Measurements from ENCODE around the gene PML. TPM values are rescaled to one million over a fixed set of nuclear protein-coding genes. Genes with fewer than 3 reads are reported as not detected.
A peak's percentile ranks its signal among the peaks of the same experiment; 100 is the strongest.
"Not testable (repeated sequence)": the region's sequence is repeated elsewhere in the genome, so short reads cannot be mapped to it uniquely, and the experiment has no call there.

Gene PML
- total RNA-seq, 1 experiment from 2014 or later, result 8.7 TPM

GRCh38 chr15:73955861-73956742, 38.4 kb upstream of the PML start:
- in situ Hi-C loops (cut with HindIII; ENCODE audit: low pct_unique_long_range_greater_than_20kb, low sequenced_read_pairs), result no loop called here
- no peak for DNase-seq (ENCODE audit: low read depth, low spot score)

- in situ Hi-C loops (cut with HindIII; ENCODE audit: low pct_unique_long_range_greater_than_20kb, low sequenced_read_pairs), result no loop called here
- DNase-seq (ENCODE audit: low read depth, low spot score), result peak; percentile 33
Measured at GRCh38 chr15:73956743-73957135, 37.8 kb upstream of the PML start.

GRCh38 chr15:73957276-73957675, 37.2 kb upstream of the PML start:
- in situ Hi-C loops (cut with HindIII; ENCODE audit: low pct_unique_long_range_greater_than_20kb, low sequenced_read_pairs), result no loop called here
- no peak for DNase-seq (ENCODE audit: low read depth, low spot score)

- DNase-seq (ENCODE audit: low read depth, low spot score), result no peak
- in situ Hi-C loops (cut with HindIII; ENCODE audit: low pct_unique_long_range_greater_than_20kb, low sequenced_read_pairs), result no loop called here
Measured at GRCh38 chr15:73957785-73958184, 36.7 kb upstream of the PML start.

GRCh38 chr15:73959012-73959581, 35.4 kb upstream of the PML start:
- no peak for DNase-seq (ENCODE audit: low read depth, low spot score)
- in situ Hi-C loops (cut with HindIII; ENCODE audit: low pct_unique_long_range_greater_than_20kb, low sequenced_read_pairs), result no loop called here

GRCh38 chr15:73959801-73960200, 34.7 kb upstream of the PML start:
- in situ Hi-C loops (cut with HindIII; ENCODE audit: low pct_unique_long_range_greater_than_20kb, low sequenced_read_pairs), result no loop called here
- DNase-seq (ENCODE audit: low read depth, low spot score), result no peak

- in situ Hi-C loops (cut with HindIII; ENCODE audit: low pct_unique_long_range_greater_than_20kb, low sequenced_read_pairs); DNase-seq (ENCODE audit: low read depth, low spot score): not testable (repeated sequence)
Measured at GRCh38 chr15:73960472-73961070, 33.9 kb upstream of the PML start.

GRCh38 chr15:73962433-73962832, 32.1 kb upstream of the PML start:
- in situ Hi-C loops (cut with HindIII; ENCODE audit: low pct_unique_long_range_greater_than_20kb, low sequenced_read_pairs), result no loop called here
- DNase-seq (ENCODE audit: low read depth, low spot score), result no peak

GRCh38 chr15:73964736-73965093, 29.8 kb upstream of the PML start:
- peak; percentile 92 for DNase-seq (ENCODE audit: low read depth, low spot score)
- in situ Hi-C loops (cut with HindIII; ENCODE audit: low pct_unique_long_range_greater_than_20kb, low sequenced_read_pairs), result no loop called here

- in situ Hi-C loops (cut with HindIII; ENCODE audit: low pct_unique_long_range_greater_than_20kb, low sequenced_read_pairs), result no loop called here
- DNase-seq (ENCODE audit: low read depth, low spot score), result no peak
Measured at GRCh38 chr15:73965094-73965757, 29.3 kb upstream of the PML start.

GRCh38 chr15:73965758-73966113, 28.8 kb upstream of the PML start:
- in situ Hi-C loops (cut with HindIII; ENCODE audit: low pct_unique_long_range_greater_than_20kb, low sequenced_read_pairs), result no loop called here

GRCh38 chr15:73968461-73968860, 26.1 kb upstream of the PML start:
- in situ Hi-C loops (cut with HindIII; ENCODE audit: low pct_unique_long_range_greater_than_20kb, low sequenced_read_pairs), result no loop called here
- no peak for DNase-seq (ENCODE audit: low read depth, low spot score)

More at GRCh38 chr15:73965758-73966113, 28.8 kb upstream of the PML start:
- peak; percentile 60 for DNase-seq (ENCODE audit: low read depth, low spot score)

GRCh38 chr15:73969151-73969759, 25.3 kb upstream of the PML start:
- in situ Hi-C loops (cut with HindIII; ENCODE audit: low pct_unique_long_range_greater_than_20kb, low sequenced_read_pairs), result no loop called here
- DNase-seq (ENCODE audit: low read depth, low spot score), result no peak

- in situ Hi-C loops (cut with HindIII; ENCODE audit: low pct_unique_long_range_greater_than_20kb, low sequenced_read_pairs), result no loop called here
- DNase-seq (ENCODE audit: low read depth, low spot score), result peak; percentile 90
Measured at GRCh38 chr15:73972984-73973682, 21.4 kb upstream of the PML start.

GRCh38 chr15:73973683-73974200, 20.8 kb upstream of the PML start:
- DNase-seq (ENCODE audit: low read depth, low spot score); in situ Hi-C loops (cut with HindIII; ENCODE audit: low pct_unique_long_range_greater_than_20kb, low sequenced_read_pairs): not testable (repeated sequence)

GRCh38 chr15:73975440-73976125, 18.9 kb upstream of the PML start:
- DNase-seq (ENCODE audit: low read depth, low spot score); in situ Hi-C loops (cut with HindIII; ENCODE audit: low pct_unique_long_range_greater_than_20kb, low sequenced_read_pairs): not testable (repeated sequence)

- in situ Hi-C loops (cut with HindIII; ENCODE audit: low pct_unique_long_range_greater_than_20kb, low sequenced_read_pairs), result no loop called here
- peak; percentile 71 for DNase-seq (ENCODE audit: low read depth, low spot score)
Measured at GRCh38 chr15:73978896-73979295, 15.6 kb upstream of the PML start.

All from SK-MEL-5 (cell line).